ENCODE data around the gene DAAM2. TPM values are rescaled to one million over a fixed set of nuclear protein-coding genes. Genes with fewer than 3 reads are reported as not detected.

DAAM2 gene
- total and polyA plus RNA-seq, 2 of the 8 experiments (the other 6 are each of a cell fraction or from before 2014, with no cell fraction given): 1.5 to 2.9 TPM

DNA sequence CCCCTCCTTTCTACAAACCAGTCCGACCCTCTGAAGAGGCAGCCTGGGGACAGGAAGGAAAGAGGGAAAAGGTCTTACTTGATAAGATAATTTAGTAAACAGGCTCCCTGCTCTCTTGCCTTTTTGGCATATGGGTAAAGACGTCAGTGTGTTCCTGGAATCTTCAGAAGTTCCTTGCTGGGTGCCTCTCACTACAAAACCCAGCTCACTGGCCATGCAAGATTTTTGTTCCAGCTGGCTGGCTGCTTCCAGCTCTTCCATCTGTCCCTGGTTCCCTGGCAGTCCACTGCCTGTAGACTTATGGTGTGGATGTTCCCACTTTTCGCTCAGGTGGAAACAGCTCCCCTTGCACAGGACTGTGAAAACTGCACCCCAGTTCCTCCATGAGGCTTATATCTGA lies 84.7 kb downstream of the DAAM2 start (continued):
- no peak for TF ChIP-seq TCF12 (IDR thresholded peaks at IDR 0.05; ENCODE audit: low read depth, low read length)
- TF ChIP-seq, protein P1, sequence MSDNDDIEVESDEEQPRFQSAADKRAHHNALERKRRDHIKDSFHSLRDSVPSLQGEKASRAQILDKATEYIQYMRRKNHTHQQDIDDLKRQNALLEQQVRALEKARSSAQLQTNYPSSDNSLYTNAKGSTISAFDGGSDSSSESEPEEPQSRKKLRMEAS (IDR thresholded peaks at IDR 0.05): no peak
- TF ChIP-seq SIX5 (IDR thresholded peaks at IDR 0.05; ENCODE audit: low read depth, low read length): no peak
